ENCODE measurements around the gene SLC27A1. TPM values are rescaled to one million over a fixed set of nuclear protein-coding genes. Genes with fewer than 3 reads are reported as not detected.
"Not testable (repeated sequence)": the region's sequence is repeated elsewhere in the genome, so short reads cannot be mapped to it uniquely, and the experiment has no call there.

The SLC27A1 gene
- total and polyA plus RNA-seq, 10 of the 15 experiments (the other 5 are each of a cell fraction or from before 2014, with no cell fraction given): 0.11 to 2.3 (median 1.2) TPM

DNA sequence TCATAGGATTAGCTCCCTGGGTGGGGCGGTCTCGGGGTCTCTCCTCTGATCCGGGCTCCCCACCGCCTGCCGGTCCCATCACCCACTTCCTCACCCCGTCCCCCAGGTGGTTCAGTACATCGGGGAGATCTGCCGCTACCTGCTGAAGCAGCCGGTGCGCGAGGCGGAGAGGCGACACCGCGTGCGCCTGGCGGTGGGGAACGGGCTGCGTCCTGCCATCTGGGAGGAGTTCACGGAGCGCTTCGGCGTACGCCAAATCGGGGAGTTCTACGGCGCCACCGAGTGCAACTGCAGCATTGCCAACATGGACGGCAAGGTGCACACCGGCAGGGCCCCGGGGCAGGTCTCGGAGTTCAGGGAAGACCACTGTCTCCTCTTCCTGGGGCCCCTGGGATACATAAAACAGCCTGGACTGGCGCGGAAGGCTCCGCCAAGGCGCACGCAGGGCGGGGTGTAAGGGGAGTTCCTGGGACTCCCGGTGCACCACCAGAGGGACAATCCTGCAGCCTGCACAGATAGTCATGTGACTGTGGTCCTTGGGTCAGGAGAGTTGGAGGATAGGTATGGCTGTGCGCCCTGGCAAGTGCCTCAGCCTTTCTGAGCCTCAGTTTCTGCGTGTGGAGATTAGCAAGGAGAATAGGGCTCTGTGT is 26.9 kb downstream of the SLC27A1 start:
- no peak for FAIRE-seq
- ChIA-PET CTCF (interaction anchor here (0.8 to 4.8 kb wide), 15 partner anchors 11 to 124 kb away, joined by 3 to 114 read pairs (median 11); partner anchors contain the start of gene PGLS), SMC1A (ENCODE audit: uncharacterized antibody, unreplicated experiment) (interaction anchor here (1.0 to 2.6 kb wide), 3 partner anchors 14 to 77 kb away, joined by 4 to 11 read pairs (median 9); partner anchors contain the start of gene PGLS), POLR2A (interaction anchor here (1.5 to 1.7 kb wide), 2 partner anchors 12 to 76 kb away, joined by 6 read pairs; no protein-coding TSS in a partner anchor), RAD21 (ENCODE audit: unreplicated experiment) (interaction anchor here (0.9 to 2.3 kb wide), 5 partner anchors 20 to 79 kb away, joined by 4 to 6 read pairs (median 4); no protein-coding TSS in a partner anchor)
- no peak for TF ChIP-seq ZNF217 (IDR thresholded peaks at IDR 0.05)
- TF ChIP-seq, protein P1, sequence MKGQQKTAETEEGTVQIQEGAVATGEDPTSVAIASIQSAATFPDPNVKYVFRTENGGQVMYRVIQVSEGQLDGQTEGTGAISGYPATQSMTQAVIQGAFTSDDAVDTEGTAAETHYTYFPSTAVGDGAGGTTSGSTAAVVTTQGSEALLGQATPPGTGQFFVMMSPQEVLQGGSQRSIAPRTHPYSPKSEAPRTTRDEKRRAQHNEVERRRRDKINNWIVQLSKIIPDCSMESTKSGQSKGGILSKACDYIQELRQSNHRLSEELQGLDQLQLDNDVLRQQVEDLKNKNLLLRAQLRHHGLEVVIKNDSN (IDR thresholded peaks at IDR 0.05; ENCODE audit: borderline replicate concordance, extremely low read length, insufficient read depth, low read depth, low read length): peak; percentile 10
- H3K27me3 ChIP-seq (replicated peaks in 1 of 2; ENCODE audit: control insufficient read depth in 2 of 2, insufficient read depth in 2 of 2, low read length in 1 of 2): no peaks in the 10 kb centered on the region
- H3K4me3 ChIP-seq: no peak overlapping the region
- peaks cover 2% of the 10 kb centered on the region for H4K20me1 ChIP-seq (ENCODE audit: control insufficient read depth, insufficient read depth)
- DNase-seq (ENCODE audit: low read depth, low spot score): no peak
- H3K9me3 ChIP-seq (replicated peaks; ENCODE audit: control insufficient read depth, insufficient read depth, low read length): no peaks in the 10 kb centered on the region
- no peak overlapping the region for H2AFZ ChIP-seq (ENCODE audit: control insufficient read depth, low read depth, low read length)
- intact Hi-C loops (cut with micrococcal nuclease; ENCODE audit: unreplicated experiment) (loop anchor here (5.0 kb wide), 1 partner anchor 75 kb away; no protein-coding TSS in a partner anchor), in situ Hi-C loops (cut with MboI) (no loop called here)
- peaks cover 13% of the 10 kb centered on the region for H3K4me1 ChIP-seq (ENCODE audit: control insufficient read depth, insufficient read depth, low read length)
- no peaks in the 10 kb centered on the region for H3K79me2 ChIP-seq (ENCODE audit: control insufficient read depth, insufficient read depth, low read length)
- no peak overlapping the region for H3K9ac ChIP-seq (ENCODE audit: control insufficient read depth, insufficient read depth, low read length)
- no peak overlapping the region for H3K27ac ChIP-seq (ENCODE audit: control insufficient read depth, insufficient read depth)
- ATAC-seq: no peak
- BruUV-seq (replicated peaks): no TSS peak
- no peaks in the 10 kb centered on the region for H3K36me3 ChIP-seq (ENCODE audit: control insufficient read depth in 2 of 2, insufficient read depth in 2 of 2, low read length in 1 of 2)
- H3K4me2 ChIP-seq (ENCODE audit: control insufficient read depth, insufficient read depth): no peak overlapping the region
- WGBS (ENCODE audit: insufficient coverage, insufficient replicate concordance, low lambda C conversion rate, missing lambda C conversion rate): 91% methylated on average over 38 of the region's 41 CpGs

DNA sequence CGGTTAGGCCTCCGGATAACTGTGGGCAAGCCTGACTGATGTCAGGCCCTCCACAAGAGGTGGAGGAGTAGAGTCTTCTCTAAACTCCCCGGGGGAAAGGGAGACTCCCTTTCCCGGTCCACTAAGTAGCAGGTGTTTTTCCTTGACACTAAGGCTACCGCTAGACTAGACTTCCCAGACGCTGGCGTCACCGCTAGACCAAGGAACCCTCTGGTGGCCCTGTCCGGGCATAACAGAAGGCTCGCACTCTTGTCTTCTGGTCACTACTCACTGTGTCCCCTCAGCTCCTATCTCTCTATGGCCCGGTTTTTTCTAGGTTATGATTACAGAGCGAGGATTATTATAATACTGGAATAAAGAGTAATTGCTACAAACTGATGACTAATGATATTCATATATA is 28.7 kb downstream of the SLC27A1 start:
- in situ Hi-C loops (cut with MboI); POLR2A ChIA-PET; H3K4me2 ChIP-seq (ENCODE audit: control insufficient read depth, insufficient read depth); H2AFZ ChIP-seq (ENCODE audit: control insufficient read depth, low read depth, low read length); SMC1A ChIA-PET (ENCODE audit: uncharacterized antibody, unreplicated experiment); H3K9ac ChIP-seq (ENCODE audit: control insufficient read depth, insufficient read depth, low read length); H3K36me3 ChIP-seq (ENCODE audit: control insufficient read depth in 2 of 2, insufficient read depth in 2 of 2, low read length in 1 of 2); RAD21 ChIA-PET (ENCODE audit: unreplicated experiment); DNase-seq (ENCODE audit: low read depth, low spot score); H3K9me3 ChIP-seq (replicated peaks; ENCODE audit: control insufficient read depth, insufficient read depth, low read length); H3K27ac ChIP-seq (ENCODE audit: control insufficient read depth, insufficient read depth); H3K4me3 ChIP-seq; H3K27me3 ChIP-seq (replicated peaks in 1 of 2; ENCODE audit: control insufficient read depth in 2 of 2, insufficient read depth in 2 of 2, low read length in 1 of 2); BruUV-seq (replicated peaks); ATAC-seq; H4K20me1 ChIP-seq (ENCODE audit: control insufficient read depth, insufficient read depth); FAIRE-seq; H3K79me2 ChIP-seq (ENCODE audit: control insufficient read depth, insufficient read depth, low read length): not testable (repeated sequence)
- intact Hi-C loops (cut with micrococcal nuclease; ENCODE audit: unreplicated experiment): loop anchor here (5.0 kb wide), 1 partner anchor 73 kb away; no protein-coding TSS in a partner anchor
- CTCF ChIA-PET: interaction anchor here (0.7 kb wide), 1 partner anchor 31 kb away, joined by 3 read pairs; no protein-coding TSS in a partner anchor
- WGBS (ENCODE audit: insufficient coverage, insufficient replicate concordance, low lambda C conversion rate, missing lambda C conversion rate): 92% methylated on average over 12 of the region's 12 CpGs
- peaks cover 13% of the 10 kb centered on the region for H3K4me1 ChIP-seq (ENCODE audit: control insufficient read depth, insufficient read depth, low read length)
